ENCODE data around the gene NDEL1.

NDEL1 gene

DNA sequence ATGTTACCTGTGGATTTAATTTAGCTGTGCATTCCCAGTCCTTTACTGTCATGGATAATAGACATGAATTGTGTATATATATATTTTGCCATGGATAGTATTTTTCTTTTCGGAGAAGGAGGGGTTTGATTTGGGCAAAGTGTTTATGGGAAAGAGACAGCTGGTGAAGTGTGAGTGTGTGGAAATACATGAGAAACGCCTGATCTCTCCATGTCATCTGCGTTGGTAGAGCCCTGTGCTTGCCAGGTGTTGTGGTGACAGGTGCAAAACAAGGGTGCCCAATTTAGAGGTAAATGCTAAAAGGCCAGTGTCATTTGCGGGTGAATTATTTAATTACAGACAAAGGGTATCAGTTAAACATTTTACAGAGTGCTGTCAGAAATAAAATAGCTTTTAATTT is 23.4 kb downstream of the NDEL1 start:
- no peak for DNase-seq

DNA sequence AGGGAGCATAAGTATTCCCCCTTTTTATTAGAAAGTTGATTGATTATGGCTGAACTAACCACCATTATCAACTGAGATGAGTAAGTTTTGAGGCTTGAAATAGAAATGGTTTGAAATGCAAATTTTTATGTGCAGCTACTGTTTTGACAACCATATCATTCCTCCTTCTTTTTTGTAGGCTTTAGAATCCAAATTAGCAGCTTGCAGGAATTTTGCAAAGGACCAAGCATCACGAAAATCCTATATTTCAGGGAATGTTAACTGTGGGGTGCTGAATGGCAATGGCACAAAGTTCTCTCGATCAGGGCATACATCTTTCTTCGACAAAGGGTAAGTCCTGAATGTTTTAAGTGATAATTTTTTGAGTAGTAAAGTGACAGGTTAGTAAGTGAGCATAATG is 24.1 kb downstream of the NDEL1 start:
- DNase-seq: no peak

DNA sequence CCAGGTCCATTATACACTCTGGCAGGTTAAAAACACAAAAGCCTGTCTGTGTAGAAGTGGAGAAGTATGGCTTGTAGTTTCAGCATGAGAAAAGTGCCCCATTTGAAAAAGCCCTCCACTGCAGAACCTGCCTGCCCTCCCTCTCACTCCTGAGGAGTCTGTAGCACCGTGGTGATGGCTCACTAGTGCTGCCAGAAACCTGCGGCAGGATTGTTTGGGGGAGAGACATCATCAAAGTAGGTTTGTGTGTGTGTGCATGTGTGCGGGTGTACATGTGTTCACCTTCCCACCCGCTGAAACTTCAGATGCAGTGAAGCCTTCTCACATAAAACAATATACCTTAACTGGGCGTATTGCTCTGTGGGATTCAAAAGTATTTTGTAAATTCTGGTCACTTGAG is 26.9 kb downstream of the NDEL1 start:
- DNase-seq: no peak

DNA sequence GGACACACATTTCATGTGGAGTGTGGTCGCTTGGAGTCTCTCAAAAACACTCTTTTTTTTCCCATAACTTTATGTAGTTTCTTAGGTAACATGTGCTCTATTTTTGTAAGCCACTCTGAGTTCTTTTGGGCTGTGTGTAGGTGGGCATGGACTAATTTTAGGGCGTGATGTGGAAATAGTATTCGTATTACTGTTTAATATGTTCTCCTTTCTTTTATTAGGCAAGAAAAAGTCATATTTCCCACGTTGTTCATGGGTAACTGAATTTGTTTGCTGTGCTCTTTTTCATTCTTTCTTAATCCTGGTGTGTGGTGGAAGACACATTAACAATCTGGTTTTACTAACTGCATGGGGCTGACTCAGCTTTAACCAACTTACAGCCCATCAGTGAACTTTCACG is 27.4 kb downstream of the NDEL1 start:
- DNase-seq: no peak

DNA sequence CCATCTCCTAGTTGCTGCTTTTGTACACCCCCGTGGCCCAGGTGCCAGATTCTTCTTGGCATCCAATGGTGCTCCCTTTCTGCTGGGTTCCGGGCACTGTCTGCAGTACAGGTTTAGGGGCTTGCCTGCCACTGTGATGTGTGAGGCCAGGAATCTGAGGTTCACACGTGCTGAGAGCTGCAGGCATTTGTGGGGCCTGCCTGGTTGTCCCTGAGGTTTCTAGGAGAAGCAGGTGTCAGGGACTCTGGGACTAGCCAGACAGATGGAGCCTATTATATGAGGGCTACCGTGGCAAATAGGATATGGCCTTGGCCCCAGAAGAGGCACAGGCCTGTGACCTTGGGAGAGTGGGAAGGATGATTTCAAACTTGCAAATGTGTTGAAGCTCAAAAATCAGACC is 29.3 kb downstream of the NDEL1 start:
- no peak for DNase-seq

DNA sequence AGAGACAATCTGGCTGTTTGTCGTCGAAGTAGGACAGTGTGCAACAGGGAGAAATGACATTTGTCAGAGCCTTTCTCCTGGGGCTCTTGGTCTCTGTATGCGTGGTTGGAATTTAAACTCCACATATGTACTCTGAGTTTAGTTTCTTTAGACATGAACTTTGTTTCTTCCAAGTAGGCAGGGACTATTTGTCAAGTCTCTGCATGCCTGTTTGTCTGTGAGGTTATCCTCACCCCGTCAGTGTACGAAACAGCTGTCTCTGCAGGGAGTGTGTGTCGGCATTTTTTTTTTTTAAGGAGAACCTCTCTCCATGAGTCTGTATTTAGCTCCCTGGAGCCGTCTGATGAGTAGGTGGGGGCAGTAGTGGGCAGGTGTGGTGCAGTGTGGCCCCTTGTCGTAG is 29.7 kb downstream of the NDEL1 start:
- DNase-seq: peak; percentile 0

DNA sequence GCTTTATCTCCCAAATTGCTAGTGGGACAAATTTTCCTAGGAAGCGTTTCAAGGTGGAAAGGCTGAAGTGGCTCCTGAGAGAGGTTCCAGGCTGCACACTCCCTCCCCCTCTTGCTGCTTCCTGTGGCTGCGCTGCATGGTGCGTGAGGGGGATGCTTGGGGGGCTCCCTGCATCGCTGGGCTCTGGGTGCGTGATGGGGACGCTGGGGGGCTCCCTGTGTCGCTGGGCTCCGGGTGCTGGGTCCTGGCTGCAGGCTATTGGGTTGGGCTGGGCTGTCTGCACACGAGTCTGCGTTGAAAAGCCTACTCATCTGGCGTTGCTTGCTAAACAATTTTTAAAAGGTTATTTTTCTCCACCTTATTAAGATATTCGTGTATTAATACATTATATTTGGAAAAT is 30.1 kb downstream of the NDEL1 start:
- DNase-seq: no peak

DNA sequence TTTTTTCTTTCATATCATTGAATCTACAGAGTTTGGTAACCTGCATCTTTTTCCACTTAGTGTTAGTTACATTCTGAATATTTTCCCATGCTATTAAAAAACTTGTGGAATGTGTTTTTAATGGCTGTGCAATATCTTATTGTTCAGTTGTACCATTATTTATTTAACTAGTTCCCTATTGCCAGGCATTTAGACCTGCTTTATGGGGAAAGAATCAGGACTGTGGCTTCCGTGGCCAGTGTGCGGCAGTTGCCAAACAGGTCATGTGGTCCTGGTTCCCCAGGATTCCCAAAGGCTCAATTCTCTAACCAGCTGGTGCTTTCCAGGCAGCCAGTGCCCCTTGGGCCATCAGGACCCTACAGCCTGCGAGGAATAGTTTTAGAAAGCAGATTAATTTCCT is 30.8 kb downstream of the NDEL1 start:
- DNase-seq: no peak

DNA sequence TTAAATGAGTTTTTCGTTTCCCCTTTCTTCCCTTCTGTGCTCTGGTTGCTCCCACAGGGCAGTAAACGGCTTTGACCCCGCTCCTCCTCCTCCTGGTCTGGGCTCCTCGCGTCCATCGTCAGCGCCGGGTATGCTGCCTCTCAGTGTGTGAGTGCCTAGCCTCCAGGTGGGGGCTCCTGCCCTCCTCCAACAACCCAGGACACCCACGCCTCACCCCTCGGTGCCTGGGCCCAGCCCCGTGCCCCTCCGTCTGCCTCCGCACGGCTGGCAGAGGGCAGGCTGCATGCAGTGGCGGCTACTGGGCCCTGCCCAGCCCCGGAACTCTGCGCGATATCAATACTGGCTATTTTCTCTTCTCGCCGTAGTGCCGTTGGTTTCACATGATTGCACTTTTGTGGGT is 31.2 kb downstream of the NDEL1 start:
- no peak for DNase-seq

DNA sequence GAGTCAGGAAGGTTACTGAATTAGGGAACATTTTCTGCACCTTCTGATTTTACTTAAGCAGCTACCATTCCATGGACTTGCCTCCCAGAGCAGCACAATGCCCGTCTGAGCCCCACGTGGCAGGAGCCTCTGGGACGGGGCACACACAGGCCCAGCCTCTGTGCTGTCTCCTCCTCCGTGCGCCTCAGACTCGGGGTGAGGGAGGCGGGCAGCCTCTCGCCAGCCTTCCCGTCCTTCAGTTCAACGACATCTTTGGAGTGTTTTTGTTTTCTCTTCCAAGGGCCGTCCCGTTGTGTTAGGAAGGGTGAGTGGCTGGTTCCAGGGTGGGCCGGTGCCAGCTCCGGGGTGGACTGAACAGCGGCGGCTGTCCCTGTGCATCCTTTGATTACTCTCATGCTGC is 31.8 kb downstream of the NDEL1 start:
- no peak for DNase-seq

DNA sequence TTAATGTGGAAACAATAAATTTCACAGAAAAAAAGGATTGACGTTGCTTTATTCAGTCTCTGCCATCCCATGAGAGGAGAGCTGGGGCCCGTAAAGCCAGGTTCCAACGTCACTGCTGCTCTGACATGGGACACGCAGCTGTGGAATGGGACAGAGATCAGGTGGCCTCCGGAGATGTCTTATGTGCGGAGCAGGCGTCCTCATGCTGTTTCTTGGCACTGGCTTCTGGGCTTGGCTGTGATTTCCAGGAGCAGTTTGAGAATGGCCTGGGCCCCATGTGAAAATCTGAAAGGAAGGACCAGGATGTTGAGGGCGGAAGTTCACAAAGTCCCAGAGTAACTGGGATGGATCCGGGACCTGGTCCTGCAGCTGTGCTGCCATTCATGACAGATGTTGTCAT is 32.4 kb downstream of the NDEL1 start:
- DNase-seq: no peak

DNA sequence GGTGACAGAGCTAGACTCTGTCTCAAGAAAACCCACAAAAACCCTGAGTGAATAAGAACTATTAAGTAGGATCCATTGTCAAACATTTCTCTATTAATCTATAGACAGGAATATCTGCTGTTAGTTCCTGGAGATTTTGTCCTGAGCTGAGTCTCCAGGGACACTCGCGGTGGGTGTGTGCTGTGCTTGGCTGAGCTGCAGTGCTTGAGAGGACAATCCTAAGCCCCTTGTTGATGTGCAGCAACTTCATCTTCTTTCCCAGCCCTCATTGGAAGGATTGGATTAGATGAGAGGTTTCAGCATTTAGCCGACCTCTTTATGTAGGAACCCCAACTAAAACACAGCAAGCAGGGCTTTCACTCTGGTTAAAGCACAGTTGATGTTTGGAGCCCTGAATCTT is 33.3 kb downstream of the NDEL1 start:
- no peak for DNase-seq

DNA sequence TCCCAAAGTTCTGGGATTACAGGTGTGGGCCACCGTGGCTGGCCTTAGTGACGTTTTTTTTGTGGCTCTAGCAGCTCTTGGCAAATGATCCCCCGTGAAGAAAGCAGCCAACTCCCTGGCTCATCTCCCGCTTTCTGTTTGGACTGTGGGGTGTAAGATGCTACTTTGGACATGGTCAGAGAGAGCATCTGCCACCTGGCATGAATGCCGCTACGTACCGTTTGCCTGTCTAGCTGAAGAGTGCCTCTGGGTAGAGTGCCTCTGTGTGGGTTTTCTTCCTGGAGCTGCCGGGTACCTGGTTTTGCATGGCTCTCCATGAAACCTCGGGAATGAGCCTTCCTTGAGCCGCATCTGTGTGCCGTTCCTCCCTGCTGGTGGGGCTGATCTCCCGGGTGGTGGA is 34.3 kb downstream of the NDEL1 start:
- no peak for DNase-seq

DNA sequence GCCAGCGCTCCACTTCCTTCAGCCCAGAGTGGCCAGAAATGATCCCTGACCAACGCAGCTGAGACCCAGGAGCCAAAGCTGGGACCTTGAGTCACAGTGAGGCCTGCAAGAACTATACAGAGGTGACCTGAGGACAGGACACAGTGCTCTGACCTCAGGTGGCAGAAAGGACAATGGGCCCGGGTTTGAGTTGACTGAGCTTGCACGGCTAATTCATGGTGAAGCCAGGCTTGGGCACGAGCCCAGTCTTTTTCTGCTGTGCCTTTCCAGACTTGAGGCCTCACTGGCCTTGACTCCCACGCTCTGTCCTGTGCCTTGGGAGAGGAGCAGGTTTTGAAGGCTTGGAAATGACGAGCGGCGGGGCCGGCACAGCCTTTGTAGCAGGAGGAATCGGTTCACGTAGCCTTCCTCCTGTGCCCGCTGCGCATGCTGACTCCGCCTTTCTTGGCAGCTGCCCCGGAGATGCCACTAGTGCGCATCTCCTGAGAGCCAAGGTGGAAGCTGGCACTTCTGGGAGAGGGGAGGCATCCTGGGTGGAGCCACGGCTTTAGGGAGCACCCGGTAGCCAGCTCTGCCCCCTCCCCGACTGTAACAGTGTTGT is 34.9 kb downstream of the NDEL1 start:
- no peak for DNase-seq

DNA sequence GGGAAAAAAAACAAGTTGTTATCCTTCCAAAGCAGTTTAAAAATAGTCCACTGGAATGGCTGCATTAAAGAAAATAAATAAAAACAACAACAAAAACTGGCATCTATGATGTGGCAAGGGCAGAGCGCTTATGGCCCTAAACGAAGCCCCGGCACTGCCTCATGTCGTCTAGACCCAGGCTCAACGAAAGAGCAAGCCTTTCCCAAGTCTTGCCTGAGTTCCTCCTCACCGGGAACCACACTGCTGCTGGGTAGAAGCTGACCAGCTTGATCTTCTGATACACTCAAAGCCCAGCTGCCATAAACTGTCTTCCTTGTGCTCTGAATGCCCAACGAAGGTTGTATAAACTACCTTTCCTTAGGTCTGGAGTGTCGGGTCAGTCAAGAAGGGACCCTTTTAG is 37.0 kb downstream of the NDEL1 start:
- no peak for DNase-seq

DNA sequence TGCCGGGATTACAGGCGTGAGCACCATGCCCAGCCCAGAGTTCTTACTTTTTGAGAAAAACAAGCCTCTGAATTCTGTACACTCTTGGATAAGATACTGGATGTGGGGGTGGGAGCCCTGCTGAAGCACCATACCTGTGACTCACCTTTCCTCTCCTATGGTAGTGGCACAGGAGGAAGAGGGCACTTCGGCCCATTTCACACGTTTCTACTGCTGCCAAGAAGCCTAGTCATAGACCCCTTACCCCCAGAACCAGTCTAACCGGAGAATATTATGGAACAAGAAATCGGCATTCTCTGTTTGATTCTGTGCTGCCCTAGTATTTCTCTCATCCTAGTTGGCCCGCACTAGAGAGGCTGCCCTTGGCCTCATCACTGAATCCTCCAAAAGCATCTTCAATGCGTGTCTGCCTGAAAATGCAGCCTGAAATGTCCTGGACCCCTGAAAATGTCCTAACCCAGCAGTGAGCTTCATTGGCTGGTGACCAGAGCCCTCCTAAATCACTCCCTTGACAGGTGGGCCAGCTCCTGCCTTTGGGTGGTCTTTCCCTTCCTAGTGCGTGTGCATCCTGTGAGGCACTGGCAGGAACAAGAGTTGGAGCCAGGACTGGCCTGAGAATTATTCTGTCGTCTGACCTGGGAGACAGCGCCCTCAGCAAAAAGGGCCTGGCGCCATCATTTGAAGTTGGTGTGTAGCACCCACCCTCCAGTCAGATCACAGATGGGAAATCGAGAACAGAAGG is 37.9 kb downstream of the NDEL1 start:
- no peak for DNase-seq

DNA sequence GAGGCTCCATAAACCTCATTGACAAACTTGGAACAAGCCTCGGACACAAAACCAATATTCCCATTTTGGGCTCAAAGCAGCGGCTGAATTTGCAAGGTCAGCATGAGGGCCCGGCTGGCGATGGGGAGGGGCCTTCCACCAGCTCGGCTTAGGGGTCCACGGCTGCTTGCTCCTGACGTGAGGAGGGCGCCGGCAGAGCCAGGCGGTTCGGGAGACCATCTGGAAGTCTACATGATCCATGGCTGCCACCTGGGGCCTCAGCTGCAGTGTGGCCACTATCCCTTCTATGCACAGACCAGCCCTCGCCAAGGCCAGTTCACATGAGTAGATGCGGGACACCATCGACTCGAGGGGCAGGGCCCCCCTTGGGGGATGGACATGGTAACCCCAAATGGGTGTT is 39.1 kb downstream of the NDEL1 start:
- DNase-seq: no peak

DNA sequence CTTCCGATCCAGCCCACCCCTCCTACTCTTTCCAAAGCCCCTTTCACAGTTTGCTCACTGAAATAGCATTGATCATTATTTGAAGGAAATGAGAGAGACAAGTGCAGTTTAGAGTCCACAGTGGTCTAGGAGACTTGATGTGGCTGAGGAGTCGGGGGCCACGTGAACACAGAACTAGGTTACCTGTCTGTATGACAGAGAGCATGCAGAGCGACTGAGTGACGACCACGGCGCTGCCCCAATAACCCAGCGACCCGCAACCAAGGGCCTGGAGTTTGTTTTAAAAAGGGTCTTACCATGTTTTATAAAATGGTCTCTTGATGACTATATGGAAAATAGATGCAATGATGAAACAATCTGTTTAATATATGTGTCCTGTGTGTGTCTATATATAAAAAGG is 39.5 kb downstream of the NDEL1 start:
- no peak for DNase-seq

DNA sequence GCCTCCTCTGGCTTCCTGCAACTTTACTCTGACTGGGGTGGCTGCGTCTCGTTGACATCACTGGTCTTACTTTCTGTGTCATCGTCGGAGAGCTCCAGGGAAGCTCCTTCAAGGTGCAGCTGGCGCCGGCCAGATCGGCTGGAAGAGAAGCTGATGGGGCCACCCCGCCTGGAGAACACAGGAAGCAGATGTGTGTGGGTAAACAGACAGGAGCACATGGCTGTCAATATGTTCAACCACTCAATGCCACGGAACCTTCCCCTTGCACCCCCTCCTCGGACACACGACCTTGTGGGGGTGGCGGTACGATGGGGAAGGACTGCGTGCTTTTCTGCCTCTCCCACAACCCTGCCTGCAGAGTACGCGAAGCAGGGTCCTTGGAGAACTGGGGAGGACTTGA is 40.1 kb downstream of the NDEL1 start:
- DNase-seq: no peak

DNA sequence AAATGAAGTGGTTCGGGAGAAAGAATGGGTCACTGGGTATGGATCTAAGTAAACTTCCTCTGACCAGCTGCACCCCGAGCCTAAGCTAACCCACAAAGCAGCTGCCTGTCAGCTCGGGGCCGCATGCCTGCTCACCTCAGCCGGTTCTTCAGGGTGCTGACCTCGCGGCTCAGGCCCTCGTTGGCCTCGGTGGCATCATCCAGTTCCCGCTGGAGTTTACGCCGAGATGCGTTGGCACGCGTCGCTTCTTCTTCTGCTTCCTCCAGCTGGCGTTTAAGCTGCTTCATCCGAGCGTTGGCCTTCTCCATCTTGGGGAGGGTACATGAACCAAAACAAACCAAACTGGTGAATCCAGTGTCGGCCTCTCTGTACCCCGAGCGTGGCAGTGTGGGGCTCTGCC is 41.1 kb downstream of the NDEL1 start:
- DNase-seq: no peak

DNA sequence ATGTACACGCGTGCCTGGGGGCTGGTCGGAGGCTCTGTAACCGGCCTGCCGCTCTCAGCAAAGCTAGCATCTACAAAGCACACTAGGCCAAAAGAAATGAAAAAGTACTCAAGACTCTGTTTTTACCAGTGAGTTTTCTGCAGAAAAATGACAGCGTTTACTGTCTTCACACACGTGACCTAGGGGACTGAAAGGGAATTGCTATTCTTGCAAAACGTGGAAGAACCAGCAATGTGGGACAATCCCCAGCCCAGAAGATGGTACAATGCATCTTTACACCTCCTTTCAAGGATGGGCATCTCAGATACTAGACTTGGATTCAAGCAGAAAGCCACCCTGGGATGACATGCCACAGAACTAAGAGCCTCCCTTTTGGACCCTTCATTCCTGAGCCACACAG is 41.5 kb downstream of the NDEL1 start:
- DNase-seq: no peak

DNA sequence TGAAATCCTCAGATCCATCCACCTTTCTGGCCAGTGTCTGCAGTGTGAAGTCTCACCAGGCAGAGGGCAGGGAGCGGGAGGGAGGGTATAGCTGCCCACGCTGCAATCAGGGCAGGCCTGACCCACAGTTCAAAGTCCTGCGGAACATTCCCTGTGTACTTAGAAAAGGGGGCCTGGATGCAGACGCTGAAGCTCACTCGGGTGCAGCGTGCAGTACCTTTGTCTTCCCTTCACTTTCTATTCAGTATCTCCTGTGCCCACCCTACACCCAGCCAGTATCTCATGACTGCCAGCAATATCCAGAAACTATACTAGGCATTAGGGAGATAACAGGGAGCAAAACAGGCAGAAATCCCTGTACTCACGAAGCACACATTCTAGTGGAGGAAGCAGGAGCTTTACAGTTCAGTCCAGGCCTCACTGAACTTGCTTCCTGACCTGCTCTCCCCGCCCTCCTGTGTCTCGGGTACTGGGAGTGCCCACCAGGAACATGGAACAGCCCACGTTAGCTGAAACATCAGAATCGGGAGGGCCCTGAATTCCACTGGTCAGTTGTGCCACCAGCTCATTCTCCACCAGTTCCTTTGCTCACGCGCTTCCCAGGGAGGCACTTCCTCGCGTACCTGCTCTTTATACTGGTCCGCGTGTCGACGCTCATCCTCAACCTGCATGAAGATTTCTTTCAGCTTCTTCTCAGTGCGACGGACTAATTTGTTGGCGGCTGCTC is 42.2 kb downstream of the NDEL1 start:
- no peak for DNase-seq

DNA sequence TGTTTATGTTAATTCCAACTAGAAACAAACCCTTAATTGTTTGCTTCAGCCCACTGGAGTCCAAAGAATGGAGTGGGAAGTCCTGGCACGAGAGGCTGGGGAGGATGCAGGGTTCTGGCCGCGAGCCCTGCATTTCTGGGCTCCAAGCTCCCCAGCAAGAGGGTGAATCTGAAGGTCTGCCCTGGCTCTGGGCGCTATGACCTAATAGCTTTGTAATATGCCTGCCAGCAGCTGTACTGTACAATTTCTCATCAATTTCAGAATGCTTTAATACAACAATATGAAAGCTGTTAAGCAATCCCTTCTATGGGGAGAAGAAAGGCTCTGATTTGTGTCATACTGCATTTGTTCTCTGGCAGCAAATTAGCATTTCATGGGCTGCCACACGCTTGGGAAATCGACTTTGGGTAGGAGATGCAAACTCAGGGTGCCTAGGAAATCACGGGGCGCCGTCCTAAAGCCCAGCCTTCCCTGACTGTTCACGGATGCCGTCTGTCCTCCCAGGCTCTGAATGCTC is 43.8 kb downstream of the NDEL1 start:
- DNase-seq: no peak

Measured in NCI-H1694 (cell line).